Thyroid gland (tissue), 4 donors: ENCODE measurements around the gene C11orf52. TPM values are rescaled to one million over a fixed set of nuclear protein-coding genes. Genes with fewer than 3 reads are reported as not detected.

ENCODE experiments used
- DNase-seq, 2 donors: peaks; one replicate each; pipeline ENCODE4 v3.0.0-alpha.2; 2019
- H3K27ac ChIP-seq, 3 donors: fragments of 200-600 bp; sonication (generic); 1 replicate in 2 of 3; 2 replicates in 1 of 3; pipeline ENCODE4 v1.5.1; 2016 to 2019; ENCODE audit warnings: mild to moderate bottlenecking in 1 of 3, moderate library complexity in 1 of 3
- H3K27me3 ChIP-seq: fragments of 200-600 bp; sonication (generic); one replicate; pipeline ENCODE4 v1.5.1; 2019
- H3K36me3 ChIP-seq, 2 donors: fragments of 200-600 bp; sonication (generic); one replicate each; pipeline ENCODE4 v1.5.1; 2016 to 2019
- H3K4me1 ChIP-seq, 2 donors: fragments of 200-600 bp; sonication (generic); one replicate each; pipeline ENCODE4 v1.5.1; 2017 to 2019
- H3K4me3 ChIP-seq, 3 donors: fragments of 200-600 bp; sonication (generic); replicated peaks in 1 of 3; 1 replicate in 2 of 3; 2 replicates in 1 of 3; pipeline ENCODE4 v1.5.1; 2016; ENCODE audit warnings: mild to moderate bottlenecking in 1 of 3
- H3K9me3 ChIP-seq: fragments of 200-600 bp; sonication (generic); one replicate; pipeline ENCODE4 v1.5.1; 2017
- POLR2A ChIP-seq, 2 donors: fragments of 450-650 bp; IDR thresholded peaks; one replicate each; pipeline ENCODE4 v1.6.1; 2017; ENCODE audit warnings: antibody characterized with exemption in 2 of 2, mild to moderate bottlenecking in 2 of 2, moderate library complexity in 1 of 2
- WGBS, 2 donors: methylation state at CpG; one replicate each; pipeline ENCODE4 v1.1.5; 2017; 5-methylcytosine and 5-hydroxymethylcytosine counted together
- intact Hi-C: fragments of 100-400 bp; cut with DNase I; formaldehyde crosslinking; loops from one replicate; pipeline ENCODE4 v1.15.1; 2023
- total RNA-seq, 4 donors: library from RNA; depleted of rRNA; stranded (reverse); fragments of >200 nt; gene quantifications; one replicate each; pipeline ENCODE4 v1.2.3, GENCODE V29; 2016
- TF ChIP-seq, protein P1 (sequence below), 6 experiments: fragments of 200-600 bp in 3 of 6; fragments of 450-650 bp in 3 of 6; sonication (generic) in 3 of 6; IDR thresholded peaks; one replicate each; pipeline ENCODE4 v1.5.1; 2016 to 2019; ENCODE audit warnings: antibody characterized with exemption in 6 of 6, mild to moderate bottlenecking in 2 of 6, inconsistent platforms in 1 of 6, moderate library complexity in 1 of 6

C11orf52 gene
- total RNA-seq, 4 donors from 2014 or later, result 21.7 to 33.4 (median 24.9) TPM

DNA sequence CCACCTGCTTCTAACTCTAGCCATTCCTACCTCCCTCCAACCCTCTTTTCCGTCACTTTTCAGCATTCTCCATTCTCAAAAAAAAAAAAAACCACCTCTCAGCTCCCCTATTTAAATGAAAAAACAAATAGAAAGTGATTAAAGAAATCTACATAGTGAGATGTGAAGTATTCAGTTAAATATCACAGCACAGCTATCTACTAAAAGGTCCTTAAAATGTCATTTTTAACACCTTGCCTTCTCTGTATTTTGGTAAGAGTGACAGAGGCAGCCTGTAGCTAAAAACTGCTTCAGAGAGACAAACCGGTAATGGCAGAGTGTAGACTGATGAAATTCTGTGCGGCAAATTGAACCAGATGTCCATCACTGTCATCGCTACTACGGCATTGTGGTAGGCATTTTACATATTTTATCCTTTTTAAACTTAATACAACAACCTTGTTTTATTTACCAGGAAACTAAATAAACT, 47.0 kb upstream of the C11orf52 start:
- peak overlapping the region; percentile 66 to 96 (median 95) for H3K4me3 ChIP-seq
- H3K27me3 ChIP-seq, result no peaks in the 10 kb centered on the region
- intact Hi-C loops, result no loop called here
- no peak for TF ChIP-seq POLR2A (IDR thresholded peaks at IDR 0.05)
- TF ChIP-seq, protein P1, sequence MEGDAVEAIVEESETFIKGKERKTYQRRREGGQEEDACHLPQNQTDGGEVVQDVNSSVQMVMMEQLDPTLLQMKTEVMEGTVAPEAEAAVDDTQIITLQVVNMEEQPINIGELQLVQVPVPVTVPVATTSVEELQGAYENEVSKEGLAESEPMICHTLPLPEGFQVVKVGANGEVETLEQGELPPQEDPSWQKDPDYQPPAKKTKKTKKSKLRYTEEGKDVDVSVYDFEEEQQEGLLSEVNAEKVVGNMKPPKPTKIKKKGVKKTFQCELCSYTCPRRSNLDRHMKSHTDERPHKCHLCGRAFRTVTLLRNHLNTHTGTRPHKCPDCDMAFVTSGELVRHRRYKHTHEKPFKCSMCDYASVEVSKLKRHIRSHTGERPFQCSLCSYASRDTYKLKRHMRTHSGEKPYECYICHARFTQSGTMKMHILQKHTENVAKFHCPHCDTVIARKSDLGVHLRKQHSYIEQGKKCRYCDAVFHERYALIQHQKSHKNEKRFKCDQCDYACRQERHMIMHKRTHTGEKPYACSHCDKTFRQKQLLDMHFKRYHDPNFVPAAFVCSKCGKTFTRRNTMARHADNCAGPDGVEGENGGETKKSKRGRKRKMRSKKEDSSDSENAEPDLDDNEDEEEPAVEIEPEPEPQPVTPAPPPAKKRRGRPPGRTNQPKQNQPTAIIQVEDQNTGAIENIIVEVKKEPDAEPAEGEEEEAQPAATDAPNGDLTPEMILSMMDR (IDR thresholded peaks at IDR 0.05), result no peak
- peaks cover 5% of the 10 kb centered on the region in 2 donors for H3K4me1 ChIP-seq
- peaks cover 17 to 19% of the 10 kb centered on the region in 2 donors for H3K36me3 ChIP-seq
- 53 to 61% methylated on average over 5 of the region's 5 CpGs for WGBS, 2 donors
- no peaks in the 10 kb centered on the region for H3K9me3 ChIP-seq
- no peak for DNase-seq
- peak overlapping the region; percentile 82 to 97 (median 89) for H3K27ac ChIP-seq

DNA sequence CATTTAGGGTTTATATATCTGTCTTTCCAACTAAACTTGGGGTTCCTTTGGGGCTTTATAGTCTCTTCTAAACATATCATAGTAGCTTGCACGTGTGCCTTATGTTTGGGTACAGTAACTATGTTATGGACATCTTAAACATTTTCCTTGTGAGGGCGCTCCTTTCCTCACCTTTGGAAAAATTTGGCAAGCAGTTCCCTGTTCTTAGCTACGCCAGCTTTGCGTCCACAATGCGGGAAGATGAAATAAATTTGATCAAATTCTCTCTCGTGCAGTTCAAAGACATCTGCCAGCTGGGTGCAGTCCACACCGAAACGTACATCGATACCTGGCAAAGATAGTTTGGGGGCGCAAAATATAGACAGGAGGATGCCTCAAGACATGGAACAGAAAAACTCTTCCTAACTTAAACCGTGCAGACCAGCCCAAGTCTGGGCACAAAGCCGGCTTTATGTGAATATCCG, 40.3 kb upstream of the C11orf52 start:
- Histone ChIP-seq H3K9me3 (no peaks in the 10 kb centered on the region), H3K27me3 (no peaks in the 10 kb centered on the region), H3K4me3 (peak overlapping the region; percentile 14 to 41 (median 34)), H3K36me3 (peaks cover 0 to 3% of the 10 kb centered on the region in 2 donors), H3K4me1 (peaks cover 3 to 18% of the 10 kb centered on the region in 2 donors), H3K27ac (peak overlapping the region; percentile 94 to 99 (median 96))
- 1 to 2% methylated on average over 13 of the region's 13 CpGs for WGBS, 2 donors
- no peak for DNase-seq
- TF ChIP-seq POLR2A (IDR thresholded peaks at IDR 0.05), result no peak
- TF ChIP-seq, protein P1 (IDR thresholded peaks at IDR 0.05), result no peak
- intact Hi-C loops, result loop anchor here (5.0 kb wide), 1 partner anchor 99 kb away; no protein-coding TSS in a partner anchor

DNA sequence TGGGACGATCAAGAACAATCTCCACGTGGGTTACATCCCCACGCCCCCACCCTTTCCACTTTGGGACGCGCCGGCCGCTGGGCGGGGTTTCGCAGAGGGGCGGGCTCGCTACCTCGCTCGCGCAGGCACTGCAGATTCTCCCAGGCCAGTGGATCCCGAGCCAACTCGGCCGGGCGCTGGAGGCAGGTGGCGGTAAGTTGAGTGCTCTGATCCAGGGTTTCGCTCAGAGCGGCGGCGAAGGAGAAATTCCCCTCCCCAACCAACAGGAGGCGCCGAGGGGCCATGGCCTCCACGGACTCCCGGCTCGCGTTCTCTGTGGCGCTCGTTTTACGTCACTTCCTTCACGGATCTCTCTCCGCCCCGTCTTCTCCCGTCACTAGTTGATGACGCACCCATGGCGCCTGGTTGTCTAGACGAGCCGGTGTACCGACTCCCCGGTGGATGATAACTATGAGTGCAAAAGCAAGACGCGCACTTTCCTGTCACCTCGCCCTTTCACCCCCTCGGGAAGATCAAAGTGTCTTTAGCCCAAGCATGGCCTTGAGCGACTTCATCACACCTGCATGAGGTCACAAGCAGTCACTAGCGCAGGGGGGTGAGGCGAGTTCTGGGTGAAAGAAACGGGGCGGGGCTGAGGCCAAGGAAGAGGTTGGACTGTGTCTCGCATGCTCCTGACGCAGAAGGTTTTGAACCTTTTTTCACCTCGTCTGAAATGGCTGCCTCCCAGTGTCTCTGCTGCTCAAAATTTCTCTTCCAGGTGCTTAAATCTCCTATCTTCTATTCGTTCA, 39.7 kb upstream of the C11orf52 start, which contains the start of the genes CFAP68 and FDXACB1:
Gene CFAP68 (plus strand): TSS at position 693 of the 788 bp plus-strand sequence. CDS start 20 bp downstream, at position 713.
Gene FDXACB1 (minus strand): TSS at position 317 of the 788 bp plus-strand sequence. CDS start 33 bp downstream, at position 284.
- 0% methylated on average over 48 to 51 of the region's 55 CpGs for WGBS, 2 donors
- TF ChIP-seq POLR2A (IDR thresholded peaks at IDR 0.05), result peak in 1 of 2 donors; percentile 87
- TF ChIP-seq, protein P1 (IDR thresholded peaks at IDR 0.05), result peak; percentile 92 to 100 (median 98)
- Histone ChIP-seq H3K4me3 (peak within 1 kb of the TSS; percentile 34 to 48 (median 41)), H3K27ac (peak within 1 kb of the TSS; percentile 94 to 99 (median 96)), H3K36me3 (peaks cover 0 to 3% of the 10 kb centered on the region in 2 donors), H3K4me1 (peaks cover 3 to 18% of the 10 kb centered on the region in 2 donors), H3K9me3 (no peaks in the 10 kb centered on the region), H3K27me3 (no peaks in the 10 kb centered on the region)
- intact Hi-C loops, result loop anchor here (5.0 kb wide), 1 partner anchor 98 kb away; no protein-coding TSS in a partner anchor
- peak; percentile 96 to 97 for DNase-seq

DNA sequence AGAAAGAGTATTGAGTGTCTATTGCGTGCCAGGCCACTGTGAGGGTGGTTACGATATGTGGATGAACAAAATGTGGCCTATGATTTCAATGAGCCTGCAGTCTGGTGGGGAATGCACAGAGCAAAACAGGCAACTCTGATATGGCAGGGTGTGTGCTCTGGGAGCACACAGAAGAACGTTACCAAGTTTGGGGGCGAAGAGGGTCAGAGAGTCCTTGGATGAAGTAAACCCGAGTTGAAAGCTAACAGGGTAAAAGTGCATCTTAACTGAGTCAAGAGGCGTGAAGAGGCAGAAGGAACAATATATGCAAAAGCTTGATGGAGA, 39.1 kb upstream of the C11orf52 start:
- Histone ChIP-seq H3K36me3 (peaks cover 0 to 3% of the 10 kb centered on the region in 2 donors), H3K9me3 (no peaks in the 10 kb centered on the region), H3K4me3 (peak overlapping the region; percentile 34 to 48 (median 41)), H3K4me1 (peaks cover 3 to 18% of the 10 kb centered on the region in 2 donors), H3K27ac (peak overlapping the region; percentile 94 to 99 (median 96)), H3K27me3 (no peaks in the 10 kb centered on the region)
- no peak for DNase-seq
- TF ChIP-seq POLR2A (IDR thresholded peaks at IDR 0.05), result no peak
- TF ChIP-seq, protein P1 (IDR thresholded peaks at IDR 0.05), result no peak
- 27 to 31% methylated on average over 6 of the region's 6 CpGs for WGBS, 2 donors
- intact Hi-C loops, result loop anchor here (5.0 kb wide), 1 partner anchor 98 kb away; no protein-coding TSS in a partner anchor
